Dermis blood vessel endothelial cell (primary cell): Measurements from ENCODE around the gene CCDC102A. TPM values are rescaled to one million over a fixed set of nuclear protein-coding genes. Genes with fewer than 3 reads are reported as not detected.

Experiments used
- DNase-seq: peaks from one replicate; pipeline ENCODE4 v3.0.0; 2010
- total RNA-seq: library from RNA; depleted of rRNA; stranded (reverse); fragments of >200 nt; gene quantifications from 2 replicates; pipeline ENCODE4 v1.2.3, GENCODE V29; 2014

Gene CCDC102A
- total RNA-seq, 1 donor from 2014 or later = 25.5 TPM

DNA sequence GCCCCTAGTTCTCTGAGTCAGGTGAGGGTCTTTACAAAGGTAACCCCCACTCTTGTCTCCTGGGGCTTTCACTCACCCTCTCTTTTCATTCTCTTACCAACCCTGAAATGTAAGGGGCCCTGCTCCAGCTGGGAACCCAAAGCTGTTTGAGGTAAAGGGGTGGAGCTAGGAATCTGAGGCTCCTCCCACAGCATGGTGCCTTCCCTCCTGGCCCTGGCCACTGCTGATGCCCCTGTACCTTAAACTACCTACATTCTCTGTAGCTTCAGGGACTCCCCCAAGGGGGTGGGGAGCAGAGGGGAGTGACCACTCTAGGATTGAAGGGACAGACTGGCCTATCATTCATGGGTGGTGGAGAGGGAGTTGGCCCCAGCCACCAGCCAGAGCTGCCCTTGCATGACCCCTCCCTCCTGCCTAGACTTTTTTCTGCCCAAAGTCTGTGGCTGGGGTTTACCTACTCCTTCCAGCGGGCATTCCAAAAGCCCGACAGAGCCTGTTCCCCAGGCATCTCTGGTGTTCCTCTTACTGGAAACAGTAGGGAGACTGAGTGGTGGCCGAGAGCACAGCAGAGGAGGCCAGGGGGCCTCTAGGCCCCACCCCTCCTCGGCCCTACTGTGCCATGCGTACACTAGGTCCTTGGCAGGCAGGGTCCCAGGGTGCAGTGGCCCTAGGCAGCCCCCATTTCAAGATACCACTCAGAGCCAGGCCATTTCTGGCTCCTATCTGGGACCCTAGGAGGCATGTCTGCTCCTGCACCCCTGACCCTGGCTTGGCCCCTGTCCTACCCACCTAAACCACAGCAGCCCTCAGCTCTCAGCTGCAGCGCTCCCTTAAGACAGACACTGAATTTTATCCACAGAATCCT is 59.6 kb downstream of the CCDC102A start:
- DNase-seq = no peak

DNA sequence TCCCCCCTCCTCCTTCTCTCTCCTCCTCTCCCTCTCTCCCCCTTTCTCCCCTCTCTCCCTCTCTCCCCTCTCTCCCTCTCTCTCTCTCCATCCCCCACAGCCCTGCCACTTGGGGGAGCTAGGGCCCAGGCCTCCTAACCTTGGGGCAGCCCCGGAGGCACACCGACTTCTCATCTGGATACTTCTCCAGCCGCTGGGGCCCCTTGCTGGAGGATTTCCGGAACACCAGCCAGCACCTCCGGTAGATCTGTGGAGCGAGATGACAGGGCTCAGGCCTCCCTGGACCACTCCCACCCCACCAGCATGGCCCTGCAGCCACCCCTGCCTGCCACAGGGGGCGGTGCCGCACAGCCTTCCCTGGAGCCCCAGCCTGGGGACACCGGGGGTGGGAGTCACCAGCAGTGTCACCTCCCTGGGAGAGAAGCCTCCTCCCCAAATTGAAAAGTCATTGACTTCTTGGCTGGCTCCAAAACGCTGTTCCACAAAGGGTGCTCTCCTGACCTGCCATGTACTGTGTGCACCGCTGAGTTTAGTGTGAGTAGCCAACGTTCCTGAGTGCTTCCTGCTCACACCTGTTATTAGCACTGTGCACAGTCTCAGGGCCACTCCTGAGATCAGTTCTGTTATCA is 60.5 kb downstream of the CCDC102A start:
- DNase-seq = peak; percentile 81

DNA sequence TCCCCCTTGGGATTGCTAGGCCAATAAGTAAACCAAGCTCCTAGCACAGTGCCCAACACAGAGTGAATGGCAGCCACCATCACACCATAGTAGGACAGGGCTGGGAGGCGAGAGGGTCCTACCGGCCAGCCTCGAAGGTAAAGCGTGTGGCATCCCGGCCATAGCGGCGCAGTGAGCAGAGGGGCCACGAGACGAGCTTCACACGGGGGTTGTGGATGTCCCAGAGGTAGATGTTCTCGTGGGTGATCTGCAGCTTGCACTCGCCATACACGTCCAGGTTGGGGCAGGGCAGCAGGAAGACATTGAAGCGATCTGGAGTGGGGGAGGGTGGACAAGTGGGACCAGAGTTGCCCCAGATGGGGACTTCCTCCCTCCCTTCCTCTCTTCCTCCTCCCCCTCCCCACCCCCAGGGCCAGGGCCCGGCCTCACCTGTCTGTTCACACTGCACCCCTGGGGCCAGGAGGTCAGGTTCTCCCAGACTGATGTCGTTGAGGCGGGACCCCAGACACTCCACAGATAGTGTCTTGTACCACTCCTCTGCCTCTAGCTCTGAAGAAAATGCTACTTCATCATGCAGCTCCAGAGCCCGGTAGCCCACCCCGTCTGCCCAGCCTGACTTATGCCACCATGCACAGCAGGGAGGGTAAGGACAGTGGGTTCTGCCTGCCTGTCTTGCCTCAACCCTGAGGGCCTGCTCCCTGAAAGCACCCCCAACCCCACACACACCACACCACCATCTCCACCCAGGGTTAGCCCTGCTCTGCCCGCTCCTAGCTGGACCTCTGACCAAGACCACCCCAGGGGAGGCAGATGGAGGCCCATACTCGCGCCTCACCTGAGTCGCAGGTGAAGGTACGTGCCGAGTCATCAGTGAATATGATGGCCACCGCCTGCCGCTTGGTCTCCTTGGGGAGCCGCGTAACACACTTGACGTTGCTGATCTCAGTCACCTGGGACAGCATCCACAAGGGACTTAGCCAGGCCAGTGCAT is 61.4 kb downstream of the CCDC102A start:
- no peak for DNase-seq

DNA sequence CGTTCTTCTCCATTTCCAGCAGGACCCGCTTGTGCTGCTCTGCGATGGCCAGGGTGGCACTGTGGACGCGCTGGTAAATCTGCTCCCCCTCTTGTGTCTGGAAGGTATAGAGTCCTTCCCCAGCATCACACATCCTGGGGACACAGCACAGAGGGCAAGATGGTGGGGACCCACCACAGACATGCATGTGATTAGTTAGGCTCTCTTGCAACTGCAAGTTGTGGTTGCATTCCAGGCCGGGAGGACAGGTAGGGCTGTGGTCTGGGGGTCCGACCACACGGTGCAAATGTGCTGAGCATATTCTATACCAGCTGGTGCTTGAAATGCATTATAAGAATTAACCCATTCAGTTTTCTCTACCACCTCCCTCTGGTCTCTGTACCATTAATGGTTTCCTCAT is 62.5 kb downstream of the CCDC102A start:
- no peak for DNase-seq

DNA sequence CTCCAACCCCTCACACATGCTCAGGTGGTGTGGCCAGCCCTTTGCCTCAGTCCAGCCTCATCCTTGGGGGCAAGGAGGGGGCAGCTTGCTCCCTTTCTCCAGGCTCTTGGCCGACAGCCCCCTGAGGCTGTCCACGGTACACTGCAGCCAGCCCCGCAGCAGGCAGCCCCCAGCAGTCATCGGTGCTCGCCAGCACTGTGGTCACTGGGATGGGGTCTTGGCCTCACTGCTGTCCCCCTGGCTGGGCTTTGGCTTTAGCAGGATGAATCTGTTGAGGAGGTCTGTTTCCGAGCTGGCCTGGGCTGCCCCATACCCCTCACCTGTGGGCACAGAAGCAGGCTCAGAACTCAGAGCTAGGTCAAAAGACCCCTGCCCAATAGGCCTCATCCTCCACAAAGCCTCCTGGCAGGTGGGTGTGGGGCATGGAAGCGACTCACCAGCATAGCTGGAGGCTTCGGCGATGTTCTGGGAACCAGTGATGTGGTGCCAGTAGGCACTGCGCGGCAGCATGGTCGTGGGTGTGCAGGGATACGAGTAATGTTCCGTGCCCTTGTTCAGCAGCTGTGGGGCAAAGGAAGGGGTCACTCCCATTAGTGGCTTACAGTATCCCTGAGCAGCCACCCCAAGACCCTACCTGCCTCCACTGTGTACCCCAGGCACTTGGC is 63.1 kb downstream of the CCDC102A start:
- no peak for DNase-seq

DNA sequence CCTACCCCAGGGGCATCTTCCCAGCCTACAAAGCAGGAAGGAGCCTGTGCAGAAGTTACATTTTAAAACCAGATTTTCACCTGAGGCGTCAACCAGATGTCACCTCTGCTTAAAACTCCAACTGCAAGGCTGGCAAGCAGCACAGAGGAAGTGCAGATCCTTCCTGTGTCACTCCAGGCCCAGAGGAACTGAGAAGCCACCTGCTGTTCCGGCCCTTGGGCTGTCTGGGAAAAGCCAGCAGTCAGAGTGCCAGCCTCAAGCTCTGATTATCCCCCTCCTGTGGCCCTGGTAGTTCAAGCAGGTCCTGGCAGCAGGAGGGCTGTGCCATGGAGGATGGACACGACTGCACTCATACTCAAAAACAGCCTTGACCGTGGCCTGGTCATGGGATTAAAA is 63.7 kb downstream of the CCDC102A start:
- no peak for DNase-seq

GRCh38 chr16:57471852-57472664 is 64.3 kb downstream of the CCDC102A start:
- DNase-seq = no peak

- DNase-seq = no peak
Measured at GRCh38 chr16:57471209-57471608, 65.2 kb downstream of the CCDC102A start.

DNA sequence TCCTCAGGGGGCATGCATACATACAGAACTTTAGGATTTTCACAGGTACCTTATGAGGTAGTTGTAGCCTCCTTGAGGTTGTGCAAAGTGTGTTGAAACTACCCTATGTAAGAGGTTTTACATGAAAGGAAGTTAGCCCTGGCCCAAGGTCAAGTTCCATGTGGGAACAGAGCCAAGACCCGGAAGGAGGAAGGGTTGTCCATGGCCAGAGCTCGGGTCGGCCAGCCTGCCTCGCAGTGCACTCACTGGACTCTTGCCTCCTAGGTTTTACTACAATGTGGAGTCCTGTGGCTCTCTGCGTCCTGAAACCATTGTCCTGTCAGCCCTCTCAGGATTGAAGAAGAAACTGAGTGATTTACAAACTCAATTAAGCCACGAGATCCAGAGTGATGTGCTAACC is 65.7 kb downstream of the CCDC102A start:
- DNase-seq = peak; percentile 59

DNA sequence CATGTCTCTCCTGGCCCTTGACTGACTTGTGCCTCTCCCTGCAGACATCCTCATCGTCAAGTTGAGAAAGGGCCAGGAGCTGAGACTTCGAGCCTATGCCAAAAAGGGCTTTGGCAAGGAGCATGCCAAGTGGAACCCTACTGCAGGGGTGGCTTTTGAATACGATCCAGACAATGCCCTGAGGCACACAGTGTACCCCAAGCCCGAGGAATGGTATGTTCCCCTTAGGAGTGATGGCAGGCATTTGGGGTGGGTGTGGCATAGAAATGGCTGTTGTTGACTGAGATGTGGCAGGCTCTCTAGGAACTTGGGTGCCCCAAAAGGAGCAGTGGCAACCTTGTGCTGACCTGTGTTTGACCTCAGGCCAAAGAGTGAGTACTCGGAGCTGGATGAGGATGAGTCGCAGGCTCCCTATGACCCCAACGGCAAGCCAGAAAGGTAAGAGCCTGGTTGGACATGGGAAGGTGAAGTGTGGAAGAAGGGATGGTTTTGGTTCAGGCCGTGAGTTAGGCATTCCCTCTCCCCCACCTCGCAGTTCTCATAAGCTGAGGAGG is 66.4 kb downstream of the CCDC102A start:
- no peak for DNase-seq

DNA sequence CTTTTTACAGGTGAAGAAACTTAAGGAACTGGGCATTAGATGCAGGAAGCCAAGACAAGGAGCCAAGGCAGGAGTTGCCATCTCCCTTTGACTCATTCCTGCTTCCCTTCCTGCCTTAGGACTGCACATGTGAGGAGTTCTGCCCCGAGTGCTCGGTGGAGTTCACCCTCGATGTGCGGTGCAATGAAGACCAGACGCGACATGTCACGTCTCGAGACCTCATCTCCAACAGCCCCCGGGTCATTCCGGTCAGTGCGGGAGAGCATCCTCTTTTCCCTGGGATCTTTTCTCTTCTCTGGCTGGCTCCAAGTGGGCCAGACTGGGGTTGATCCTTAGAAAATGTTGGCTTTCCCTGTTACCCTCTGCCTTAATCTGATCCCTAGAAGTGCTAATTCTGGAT is 67.3 kb downstream of the CCDC102A start:
- no peak for DNase-seq

GRCh38 chr16:57468346-57468745 is 68.0 kb downstream of the CCDC102A start:
- no peak for DNase-seq

- DNase-seq = no peak
Measured at GRCh38 chr16:57464523-57464922, 71.8 kb downstream of the CCDC102A start.

DNA sequence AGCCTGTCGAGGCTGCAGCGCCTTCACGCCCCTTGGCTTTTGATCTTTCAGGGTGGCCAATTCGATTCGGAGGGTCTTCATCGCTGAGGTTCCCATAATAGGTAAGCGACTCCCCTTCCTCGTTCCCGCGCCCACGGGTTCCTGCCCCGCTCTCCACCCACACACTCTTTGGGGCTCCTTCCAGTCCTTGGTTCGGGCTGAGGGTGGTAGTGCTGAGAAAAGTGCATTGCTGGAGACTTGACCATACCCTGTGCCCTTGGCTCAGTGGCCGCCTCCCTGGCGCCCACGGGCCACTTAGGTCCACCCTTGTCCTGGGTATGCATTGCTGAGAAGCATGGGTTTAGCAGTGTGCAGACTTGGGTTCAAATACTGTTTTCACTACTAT is 73.4 kb downstream of the CCDC102A start:
- DNase-seq = peak; percentile 32

- DNase-seq = peak; percentile 94
Measured at GRCh38 chr16:57462209-57462977, 74.0 kb downstream of the CCDC102A start, which contains the start of gene POLR2C. Gene POLR2C, plus strand, starts transcription at chr16:57462679. Its CDS starts 46 bp downstream, at chr16:57462725.

Other genes with a start within 250 kb of the CCDC102A start
- gene CCL22, start 177.8 kb downstream of the CCDC102A start, total RNA-seq = not detected in 2 replicates
- 3.3 and 31.7 TPM in 2 replicates for gene CX3CL1, start 164.1 kb downstream of the CCDC102A start, total RNA-seq
- not detected in 2 replicates for gene CCL17, start 131.8 kb downstream of the CCDC102A start, total RNA-seq
- gene CIAPIN1, start 89.2 kb downstream of the CCDC102A start, total RNA-seq = 70.5 and 92.1 TPM in 2 replicates
- 55.1 and 58.7 TPM in 2 replicates for gene COQ9, start 89.1 kb downstream of the CCDC102A start, total RNA-seq
- gene POLR2C, start 73.9 kb downstream of the CCDC102A start, total RNA-seq = 106 and 118 TPM in 2 replicates
- gene DOK4, start 50.1 kb downstream of the CCDC102A start, total RNA-seq = 21.4 and 21.6 TPM in 2 replicates
- gene ADGRG5, start 6.1 kb upstream of the CCDC102A start, total RNA-seq = not detected in 2 replicates
- 21.8 and 35.4 TPM in 2 replicates for gene ADGRG1, start 92.1 kb upstream of the CCDC102A start, total RNA-seq
- gene ADGRG3, start 131.7 kb upstream of the CCDC102A start, total RNA-seq = 2.7 and 4.6 TPM in 2 replicates
- gene DRC7, start 158.2 kb upstream of the CCDC102A start, total RNA-seq = 0.09 TPM in 1 of 2 replicates, not detected in the other
- gene KATNB1, start 199.2 kb upstream of the CCDC102A start, total RNA-seq = 26.2 and 48.3 TPM in 2 replicates